CD8-positive, alpha-beta memory T cell (primary cell): Measurements from ENCODE around the gene SNCA. TPM values are rescaled to one million over a fixed set of nuclear protein-coding genes. Genes with fewer than 3 reads are reported as not detected.

ENCODE experiments used
- CTCF ChIA-PET: fragments of 350-600 bp; sonication (Branson Sonifier 250); formaldehyde crosslinking; loops from one replicate; lab custom pipeline; 2021; ENCODE audit warnings: antibody characterized with exemption; lab: Charles Lee
- POLR2A ChIA-PET: fragments of 350-600 bp; sonication (Branson Sonifier 250); formaldehyde crosslinking; loops from one replicate; lab custom pipeline; 2021; ENCODE audit warnings: antibody characterized with exemption; lab: Charles Lee
- DNase-seq, 5 donors: peaks; one replicate each; pipeline versions ENCODE4 v3.0.0 to v3.0.0-alpha.2; 2020 to 2022; ENCODE audit warnings: mixed read lengths in 1 of 5
- H3K27ac ChIP-seq: one replicate; pipeline ENCODE4 v1.7.0; 2013; ENCODE audit warnings: low read depth, mild to moderate bottlenecking, low read length, moderate library complexity
- H3K27me3 ChIP-seq: 2 replicates; pipeline ENCODE4 v1.7.0; 2013; ENCODE audit warnings: low read length, mild to moderate bottlenecking; ENCODE audit not compliant: insufficient read depth, poor library complexity, severe bottlenecking
- H3K36me3 ChIP-seq: 2 replicates; pipeline ENCODE4 v1.7.0; 2013; ENCODE audit warnings: mild to moderate bottlenecking, low read length, moderate library complexity; ENCODE audit not compliant: insufficient read depth
- H3K4me1 ChIP-seq: 2 replicates; pipeline ENCODE4 v1.7.0; 2013; ENCODE audit warnings: mild to moderate bottlenecking, low read length, moderate library complexity; ENCODE audit not compliant: insufficient read depth
- H3K4me3 ChIP-seq: 2 replicates; pipeline ENCODE4 v1.7.0; 2013; ENCODE audit warnings: mild to moderate bottlenecking, low read length
- H3K9me3 ChIP-seq: 2 replicates; pipeline ENCODE4 v1.7.0; 2013; ENCODE audit warnings: mild to moderate bottlenecking, low read length
- H3K27ac Mint-ChIP-seq, 8 donors: one replicate each; pipeline ENCODE4 v1.8.0; 2020 to 2021; ENCODE audit warnings: mixed read lengths in 8 of 8, mild to moderate bottlenecking in 6 of 8, inconsistent platforms in 3 of 8, moderate library complexity in 3 of 8
- H3K27me3 Mint-ChIP-seq, 2 donors: one replicate each; pipeline ENCODE4 v1.8.0; 2020 to 2021; ENCODE audit warnings: mixed read lengths in 2 of 2, mild to moderate bottlenecking in 1 of 2, moderate library complexity in 1 of 2
- H3K36me3 Mint-ChIP-seq, 3 donors: one replicate each; pipeline ENCODE4 v1.8.0; 2020 to 2021; ENCODE audit warnings: mixed read lengths in 3 of 3, inconsistent platforms in 1 of 3, mild to moderate bottlenecking in 1 of 3
- H3K4me1 Mint-ChIP-seq, 3 donors: one replicate each; pipeline ENCODE4 v1.8.0; 2020 to 2021; ENCODE audit warnings: mixed read lengths in 3 of 3, inconsistent platforms in 1 of 3, mild to moderate bottlenecking in 1 of 3
- H3K4me3 Mint-ChIP-seq, 7 donors: one replicate each; pipeline ENCODE4 v1.8.0; 2020 to 2021; ENCODE audit warnings: mixed read lengths in 7 of 7, mild to moderate bottlenecking in 6 of 7, moderate library complexity in 4 of 7, inconsistent platforms in 2 of 7
- H3K9me3 Mint-ChIP-seq, 5 donors: one replicate each; pipeline ENCODE4 v1.8.0; 2020 to 2022; ENCODE audit warnings: mixed read lengths in 5 of 5, mild to moderate bottlenecking in 3 of 5, moderate library complexity in 2 of 5, inconsistent platforms in 1 of 5
- polyA plus RNA-seq: library from polyadenylated mRNA; unstranded; fragments of 300-500 nt; fragmentation: Illumina TruSeq; gene quantifications from one replicate; pipeline ENCODE4 v1.2.3, GENCODE V29; 2021
- total RNA-seq, 2 experiments: library from RNA; stranded (reverse); gene quantifications; one replicate each; pipeline ENCODE4 v1.2.3, GENCODE V29; 2021

Gene SNCA
- total and polyA plus RNA-seq, 3 experiments from 2014 or later: 0.41 to 0.44 (median 0.42) TPM

GRCh38 chr4:89807441-89808140 is 29.4 kb downstream of the SNCA start:
- Mint-ChIP-seq H3K9me3 (no peaks in the 10 kb centered on the region), H3K27me3 (peaks cover 0 to 4% of the 10 kb centered on the region in 2 donors), H3K4me1 (no peaks in the 10 kb centered on the region), H3K4me3 (no peak overlapping the region), H3K36me3 (no peaks in the 10 kb centered on the region), H3K27ac (no peak overlapping the region)
- no peak overlapping the region for H3K4me3 ChIP-seq
- H3K27ac ChIP-seq: no peak overlapping the region
- ChIA-PET POLR2A (no interaction called here), CTCF (no interaction called here)
- no peaks in the 10 kb centered on the region for H3K36me3 ChIP-seq
- DNase-seq: no peak
- H3K9me3 ChIP-seq: no peaks in the 10 kb centered on the region
- H3K27me3 ChIP-seq: no peaks in the 10 kb centered on the region
- H3K4me1 ChIP-seq: no peaks in the 10 kb centered on the region

- H3K4me3 Mint-ChIP-seq: no peak overlapping the region
- ChIA-PET CTCF (interaction anchor here (1.1 kb wide), 1 partner anchor 15 kb away, joined by 3 read pairs; no protein-coding TSS in a partner anchor), POLR2A (no interaction called here)
- no peaks in the 10 kb centered on the region for H3K27me3 ChIP-seq
- H3K27me3 Mint-ChIP-seq: peaks cover 0 to 4% of the 10 kb centered on the region in 2 donors
- H3K36me3 Mint-ChIP-seq: no peaks in the 10 kb centered on the region
- H3K9me3 Mint-ChIP-seq: no peaks in the 10 kb centered on the region
- no peaks in the 10 kb centered on the region for H3K9me3 ChIP-seq
- no peak overlapping the region for H3K4me3 ChIP-seq
- H3K4me1 Mint-ChIP-seq: no peaks in the 10 kb centered on the region
- H3K36me3 ChIP-seq: no peaks in the 10 kb centered on the region
- no peak for DNase-seq
- no peak overlapping the region for H3K27ac ChIP-seq
- H3K27ac Mint-ChIP-seq: no peak overlapping the region
- no peaks in the 10 kb centered on the region for H3K4me1 ChIP-seq
These were observed 31.7 kb downstream of the SNCA start for GRCh38 chr4:89805297-89805696.

DNA sequence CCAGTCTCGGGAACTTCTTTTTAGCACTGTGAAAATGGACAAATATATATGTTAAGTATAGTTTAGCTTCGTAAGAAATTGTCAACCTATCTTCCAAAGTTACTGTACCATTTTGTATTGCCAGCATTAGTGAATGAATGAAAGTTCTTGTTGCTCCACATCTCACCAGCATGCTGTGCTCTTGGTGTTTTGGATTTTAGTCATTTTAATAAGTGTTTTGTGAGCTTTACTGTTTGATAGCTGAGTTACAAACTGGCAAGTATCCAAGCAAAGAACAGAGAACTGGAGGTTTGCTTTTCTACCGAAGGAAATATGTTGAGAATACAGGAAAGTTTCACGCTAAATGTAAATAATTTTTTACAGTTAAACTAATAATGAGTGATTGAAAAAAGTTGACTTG is 33.0 kb downstream of the SNCA start:
- ChIA-PET CTCF (no interaction called here), POLR2A (no interaction called here)
- no peaks in the 10 kb centered on the region for H3K36me3 Mint-ChIP-seq
- no peaks in the 10 kb centered on the region for H3K27me3 ChIP-seq
- H3K4me1 ChIP-seq: no peaks in the 10 kb centered on the region
- H3K4me3 ChIP-seq: no peak overlapping the region
- H3K36me3 ChIP-seq: no peaks in the 10 kb centered on the region
- no peaks in the 10 kb centered on the region for H3K9me3 ChIP-seq
- DNase-seq: no peak
- H3K27ac ChIP-seq: no peak overlapping the region
- H3K27ac Mint-ChIP-seq: no peak overlapping the region
- no peaks in the 10 kb centered on the region for H3K9me3 Mint-ChIP-seq
- peaks cover 0 to 4% of the 10 kb centered on the region in 2 donors for H3K27me3 Mint-ChIP-seq
- H3K4me1 Mint-ChIP-seq: no peaks in the 10 kb centered on the region
- no peak overlapping the region for H3K4me3 Mint-ChIP-seq

- CTCF ChIA-PET: no interaction called here
These were observed 33.9 kb downstream of the SNCA start for GRCh38 chr4:89803036-89803435.

DNA sequence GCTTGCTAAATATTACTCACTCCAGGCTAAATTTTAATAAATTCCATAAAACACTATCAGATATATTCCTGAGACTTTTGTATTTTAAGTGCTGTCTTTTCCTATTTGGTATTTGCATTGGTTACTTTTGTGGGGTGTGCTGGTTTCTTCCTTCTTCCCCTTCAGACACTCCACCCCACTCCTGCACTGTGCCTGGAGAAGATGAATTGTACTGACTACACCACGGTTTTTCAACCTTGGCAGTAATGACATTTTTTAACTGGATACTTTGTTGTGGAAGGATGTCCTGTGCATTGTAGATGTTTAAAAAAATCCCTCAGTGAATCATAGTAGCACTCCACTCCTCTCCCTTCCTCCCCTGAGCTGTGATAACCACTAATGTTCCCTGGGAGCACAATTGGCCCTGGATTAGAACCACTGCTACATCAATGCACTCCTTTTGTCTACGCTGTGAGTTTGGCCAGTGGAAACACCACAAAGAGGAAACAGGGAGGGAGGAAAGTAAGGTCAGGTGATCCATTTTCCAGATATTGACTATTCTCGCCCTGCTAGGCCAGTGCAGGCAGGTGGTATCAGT is 36.3 kb downstream of the SNCA start:
- Mint-ChIP-seq H3K4me1 (no peaks in the 10 kb centered on the region), H3K4me3 (no peak overlapping the region)
- CTCF ChIA-PET: no interaction called here

More at GRCh38 chr4:89803036-89803435, 33.9 kb downstream of the SNCA start:
- no peaks in the 10 kb centered on the region for H3K36me3 ChIP-seq
- Mint-ChIP-seq H3K27ac (no peak overlapping the region), H3K9me3 (no peaks in the 10 kb centered on the region), H3K4me1 (no peaks in the 10 kb centered on the region), H3K27me3 (peaks cover 0 to 4% of the 10 kb centered on the region in 2 donors), H3K4me3 (no peak overlapping the region), H3K36me3 (no peaks in the 10 kb centered on the region)
- no peak overlapping the region for H3K4me3 ChIP-seq
- no peak overlapping the region for H3K27ac ChIP-seq
- POLR2A ChIA-PET: no interaction called here
- no peaks in the 10 kb centered on the region for H3K27me3 ChIP-seq
- H3K4me1 ChIP-seq: no peaks in the 10 kb centered on the region
- H3K9me3 ChIP-seq: no peaks in the 10 kb centered on the region
- no peak for DNase-seq

DNA sequence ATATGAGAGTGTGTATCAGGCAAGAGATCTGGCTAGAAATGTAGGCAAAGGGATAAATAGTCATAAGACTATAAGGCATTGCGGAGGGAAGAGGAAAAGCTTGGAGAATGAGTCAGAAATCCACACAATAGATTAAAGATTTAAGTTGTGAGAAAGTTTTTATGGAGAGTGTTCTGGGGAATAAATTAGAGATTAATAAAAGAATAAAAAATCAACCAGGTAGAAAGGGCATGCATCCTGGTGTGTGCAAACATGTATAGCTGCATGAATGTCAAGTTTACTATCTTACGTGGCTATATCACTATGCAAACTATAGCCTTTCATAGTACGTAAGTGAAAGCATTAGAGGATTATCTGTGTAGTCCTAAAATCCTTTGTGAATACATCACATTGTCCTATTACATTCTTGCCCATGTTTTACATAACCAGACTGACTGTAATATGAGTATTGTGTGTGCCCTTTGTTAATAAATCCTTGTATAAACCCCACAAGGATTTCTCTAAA is 36.9 kb downstream of the SNCA start:
- no peaks in the 10 kb centered on the region for H3K9me3 Mint-ChIP-seq
- no peak overlapping the region for H3K4me3 Mint-ChIP-seq
- ChIA-PET POLR2A (no interaction called here), CTCF (no interaction called here)
- H3K27me3 ChIP-seq: no peaks in the 10 kb centered on the region
- DNase-seq: no peak
- H3K4me1 ChIP-seq: no peaks in the 10 kb centered on the region
- no peak overlapping the region for H3K27ac ChIP-seq
- peaks cover 0 to 8% of the 10 kb centered on the region in 2 donors for H3K27me3 Mint-ChIP-seq
- no peaks in the 10 kb centered on the region for H3K36me3 Mint-ChIP-seq
- no peak overlapping the region for H3K27ac Mint-ChIP-seq
- H3K4me1 Mint-ChIP-seq: no peaks in the 10 kb centered on the region
- H3K4me3 ChIP-seq: no peak overlapping the region
- no peaks in the 10 kb centered on the region for H3K36me3 ChIP-seq
- H3K9me3 ChIP-seq: no peaks in the 10 kb centered on the region

More for the DNA sequence above, 36.3 kb downstream of the SNCA start:
- H3K27me3 ChIP-seq: no peaks in the 10 kb centered on the region
- peaks cover 0 to 8% of the 10 kb centered on the region in 2 donors for H3K27me3 Mint-ChIP-seq
- H3K27ac Mint-ChIP-seq: no peak overlapping the region
- H3K4me1 ChIP-seq: no peaks in the 10 kb centered on the region
- H3K36me3 Mint-ChIP-seq: no peaks in the 10 kb centered on the region
- no peaks in the 10 kb centered on the region for H3K9me3 ChIP-seq
- POLR2A ChIA-PET: no interaction called here
- no peaks in the 10 kb centered on the region for H3K9me3 Mint-ChIP-seq
- no peak overlapping the region for H3K27ac ChIP-seq
- H3K4me3 ChIP-seq: no peak overlapping the region
- H3K36me3 ChIP-seq: no peaks in the 10 kb centered on the region
- no peak for DNase-seq

GRCh38 chr4:89799071-89799470 is 37.9 kb downstream of the SNCA start:
- H3K4me3 Mint-ChIP-seq: no peak overlapping the region
- no peaks in the 10 kb centered on the region for H3K4me1 ChIP-seq
- no peak overlapping the region for H3K27ac ChIP-seq
- H3K4me3 ChIP-seq: no peak overlapping the region
- no peaks in the 10 kb centered on the region for H3K9me3 Mint-ChIP-seq
- POLR2A ChIA-PET: no interaction called here
- H3K36me3 Mint-ChIP-seq: no peaks in the 10 kb centered on the region
- H3K9me3 ChIP-seq: no peaks in the 10 kb centered on the region
- CTCF ChIA-PET: no interaction called here
- H3K27ac Mint-ChIP-seq: no peak overlapping the region
- H3K27me3 Mint-ChIP-seq: peaks cover 0 to 8% of the 10 kb centered on the region in 2 donors
- no peaks in the 10 kb centered on the region for H3K4me1 Mint-ChIP-seq
- DNase-seq: no peak
- H3K27me3 ChIP-seq: no peaks in the 10 kb centered on the region
- no peaks in the 10 kb centered on the region for H3K36me3 ChIP-seq

GRCh38 chr4:89797117-89797516 is 39.8 kb downstream of the SNCA start:
- no peaks in the 10 kb centered on the region for H3K4me1 ChIP-seq
- no peak overlapping the region for H3K4me3 ChIP-seq
- Mint-ChIP-seq H3K4me3 (no peak overlapping the region), H3K4me1 (no peaks in the 10 kb centered on the region), H3K27me3 (peaks cover under 1 to 5% of the 10 kb centered on the region in 2 donors), H3K27ac (no peak overlapping the region), H3K9me3 (no peaks in the 10 kb centered on the region), H3K36me3 (no peaks in the 10 kb centered on the region)
- no peak overlapping the region for H3K27ac ChIP-seq
- no peaks in the 10 kb centered on the region for H3K36me3 ChIP-seq
- no peak for DNase-seq
- CTCF ChIA-PET: no interaction called here
- no peaks in the 10 kb centered on the region for H3K9me3 ChIP-seq
- POLR2A ChIA-PET: no interaction called here
- H3K27me3 ChIP-seq: no peaks in the 10 kb centered on the region
